ENCODE data around the gene ZIC1. TPM values are rescaled to one million over a fixed set of nuclear protein-coding genes. Genes with fewer than 3 reads are reported as not detected.

Gene ZIC1
- total and polyA plus RNA-seq, 2 of the 13 experiments (the other 11 are each of a cell fraction or from before 2014, with no cell fraction given): not detected

GRCh38 chr3:147425388-147425850, 16.3 kb downstream of the ZIC1 start (continued):
- no peak for TF ChIP-seq IKZF4 (CRISPR knock-in tag; IDR thresholded peaks at IDR 0.05; ENCODE audit: borderline replicate concordance, low read depth, not compliant biosample characterization)

GRCh38 chr3:147426931-147427330, 17.8 kb downstream of the ZIC1 start:
- no peak overlapping the region for H3K27ac ChIP-seq (ENCODE audit: extremely low read length, insufficient read depth, low read length)
- H3K79me2 ChIP-seq (ENCODE audit: insufficient read depth, low read length): no peaks in the 10 kb centered on the region
- no TSS peak for BruUV-seq (replicated peaks)
- ChIA-PET POLR2A (no interaction called here), CTCF (ENCODE audit: low intra/inter-chr PET ratio, low total read pairs) (no interaction called here)
- H3K4me2 ChIP-seq (ENCODE audit: low read depth, low read length): no peak overlapping the region
- TF ChIP-seq RNF2 (conservative IDR thresholded peaks at IDR 0.05; ENCODE audit: low read depth) (no peak), NR2C2 (CRISPR knock-in tag; IDR thresholded peaks at IDR 0.05; ENCODE audit: borderline replicate concordance) (no peak), GFI1 (CRISPR knock-in tag; IDR thresholded peaks at IDR 0.05; ENCODE audit: borderline replicate concordance) (no peak), IRF1 (CRISPR knock-in tag; IDR thresholded peaks at IDR 0.05; ENCODE audit: low read depth) (no peak), ZNF451 (CRISPR knock-in tag; IDR thresholded peaks at IDR 0.05) (no peak), ARID4A (CRISPR knock-in tag; IDR thresholded peaks at IDR 0.05; ENCODE audit: borderline replicate concordance) (no peak), CREB3 (CRISPR knock-in tag; IDR thresholded peaks at IDR 0.05) (no peak), ESRRA (CRISPR knock-in tag; IDR thresholded peaks at IDR 0.05; ENCODE audit: low read depth) (no peak), SP4 (CRISPR knock-in tag; IDR thresholded peaks at IDR 0.05) (no peak), ELF4 (CRISPR knock-in tag; IDR thresholded peaks at IDR 0.05; ENCODE audit: borderline replicate concordance) (no peak), ZNF883 (CRISPR knock-in tag; IDR thresholded peaks at IDR 0.05; ENCODE audit: not compliant biosample characterization) (no peak), KAT2B (IDR thresholded peaks at IDR 0.05; ENCODE audit: borderline replicate concordance, low read depth, low read length) (no peak)
- intact Hi-C loops (cut with micrococcal nuclease; ENCODE audit: unreplicated experiment): no loop called here
- no peaks in the 10 kb centered on the region for H3K36me3 ChIP-seq (replicated peaks in 1 of 2; ENCODE audit: control insufficient read depth in 1 of 2, insufficient read depth in 2 of 2, low read length in 2 of 2)
- H4K20me1 ChIP-seq (ENCODE audit: insufficient read depth, low read length): no peaks in the 10 kb centered on the region
- peaks cover 4 to 24% of the 10 kb centered on the region in 2 experiments; a peak in 4 of 5 replicates for H3K27me3 ChIP-seq (ENCODE audit: control insufficient read depth in 1 of 2, insufficient read depth in 2 of 2, low read length in 2 of 2)
- no peak for DNase-seq (ENCODE audit: low spot score)
- no peak overlapping the region for H3K9ac ChIP-seq (ENCODE audit: insufficient read depth, low read depth, low read length)
- in situ Hi-C loops (cut with HindIII; ENCODE audit: extremely low pct_ligation_motif_present, low pct_unique_long_range_greater_than_20kb): no loop called here
- no peaks in the 10 kb centered on the region for H3K9me3 ChIP-seq (ENCODE audit: low read length)
- no peak for ATAC-seq
- H3K4me1 ChIP-seq (ENCODE audit: insufficient read depth, low read length): no peaks in the 10 kb centered on the region
- H3K4me3 ChIP-seq (replicated peaks in 1 of 3; ENCODE audit: insufficient read depth in 1 of 3, low read depth in 2 of 3, low read length in 3 of 3): no peak overlapping the region
- no peak for FAIRE-seq
- WGBS (ENCODE audit: low lambda C conversion rate): 1% methylated on average over 2 of the region's 2 CpGs
- H2AFZ ChIP-seq (ENCODE audit: low read length): no peak overlapping the region
